ENCODE measurements around the gene IFNL4. TPM values are rescaled to one million over a fixed set of nuclear protein-coding genes. Genes with fewer than 3 reads are reported as not detected.
"Not testable (repeated sequence)": the region's sequence is repeated elsewhere in the genome, so short reads cannot be mapped to it uniquely, and the experiment has no call there.

IFNL4 gene
- total RNA-seq, 2 donors from 2014 or later = not detected

- no peaks in the 10 kb centered on the region for H3K4me1 ChIP-seq
- no peak for TF ChIP-seq POLR2A (IDR thresholded peaks at IDR 0.05)
- TF ChIP-seq CTCF (IDR thresholded peaks at IDR 0.05) = no peak
- H3K4me3 ChIP-seq = no peak overlapping the region
- no peak for ATAC-seq
- H3K36me3 ChIP-seq (replicated peaks in 1 of 2; ENCODE audit: insufficient read depth in 1 of 2, low read depth in 2 of 2) = no peaks in the 10 kb centered on the region
- intact Hi-C loops (cut with DNase I) = no loop called here
- WGBS, 2 donors = 86 to 88% methylated on average over 2 of the region's 2 CpGs
- H3K27ac ChIP-seq = no peak overlapping the region
- no peaks in the 10 kb centered on the region for H3K9me3 ChIP-seq
- no peaks in the 10 kb centered on the region for H3K27me3 ChIP-seq
- no peak for DNase-seq
Measured at GRCh38 chr19:39230096-39230764, 18.4 kb downstream of the IFNL4 start.

GRCh38 chr19:39224910-39225309 lies 23.7 kb downstream of the IFNL4 start:
- H3K27me3 ChIP-seq = no peaks in the 10 kb centered on the region
- no peaks in the 10 kb centered on the region for H3K36me3 ChIP-seq (replicated peaks in 1 of 2; ENCODE audit: insufficient read depth in 1 of 2, low read depth in 2 of 2)
- H3K9me3 ChIP-seq = no peaks in the 10 kb centered on the region
- H3K27ac ChIP-seq = no peak overlapping the region
- 59 to 75% methylated on average over 3 of the region's 3 CpGs for WGBS, 2 donors
- DNase-seq = no peak
- TF ChIP-seq POLR2A (IDR thresholded peaks at IDR 0.05) (no peak), CTCF (IDR thresholded peaks at IDR 0.05) (no peak)
- H3K4me1 ChIP-seq = no peaks in the 10 kb centered on the region
- H3K4me3 ChIP-seq = no peak overlapping the region
- intact Hi-C loops (cut with DNase I) = no loop called here
- no peak for ATAC-seq

- H3K4me3 ChIP-seq = no peak overlapping the region
- intact Hi-C loops (cut with DNase I) = no loop called here
- no peaks in the 10 kb centered on the region for H3K9me3 ChIP-seq
- no peak for DNase-seq
- WGBS, 2 donors = 50 to 60% methylated on average over 4 of the region's 4 CpGs
- no peaks in the 10 kb centered on the region for H3K36me3 ChIP-seq (replicated peaks in 1 of 2; ENCODE audit: insufficient read depth in 1 of 2, low read depth in 2 of 2)
- no peaks in the 10 kb centered on the region for H3K27me3 ChIP-seq
- ATAC-seq = no peak
- H3K27ac ChIP-seq = no peak overlapping the region
- H3K4me1 ChIP-seq = no peaks in the 10 kb centered on the region
- TF ChIP-seq CTCF (IDR thresholded peaks at IDR 0.05) (no peak), POLR2A (IDR thresholded peaks at IDR 0.05) (no peak)
Measured at GRCh38 chr19:39223703-39224279, 24.9 kb downstream of the IFNL4 start.

- H3K4me1 ChIP-seq; DNase-seq; H3K9me3 ChIP-seq; ATAC-seq; H3K4me3 ChIP-seq; intact Hi-C loops (cut with DNase I); H3K27me3 ChIP-seq; H3K27ac ChIP-seq; H3K36me3 ChIP-seq (replicated peaks in 1 of 2; ENCODE audit: insufficient read depth in 1 of 2, low read depth in 2 of 2): not testable (repeated sequence)
- 71 to 77% methylated on average over 10 of the region's 10 CpGs for WGBS, 2 donors
Measured at GRCh38 chr19:39219108-39219507, 29.5 kb downstream of the IFNL4 start.

GRCh38 chr19:39218230-39219007 lies 30.2 kb downstream of the IFNL4 start:
- Histone ChIP-seq H3K4me1 (no peaks in the 10 kb centered on the region), H3K27me3 (no peaks in the 10 kb centered on the region), H3K36me3 (replicated peaks in 1 of 2; ENCODE audit: insufficient read depth in 1 of 2, low read depth in 2 of 2) (no peaks in the 10 kb centered on the region), H3K27ac (no peak overlapping the region), H3K9me3 (no peaks in the 10 kb centered on the region), H3K4me3 (no peak overlapping the region)
- TF ChIP-seq POLR2A (IDR thresholded peaks at IDR 0.05) (no peak), CTCF (IDR thresholded peaks at IDR 0.05) (no peak)
- 82 to 91% methylated on average over 15 of the region's 15 CpGs for WGBS, 2 donors
- no peak for ATAC-seq
- DNase-seq = no peak
- intact Hi-C loops (cut with DNase I) = no loop called here
